HL-60 (cell line): ENCODE data around the gene PTGIR.

Experiments
- DNase-seq, 2 experiments: peaks; one replicate each; pipeline ENCODE4 v3.0.0-alpha.2; 2010 to 2020; ENCODE audit warnings: low read depth in 1 of 2, low spot score in 1 of 2
- H3K27ac ChIP-seq: fragments of 250-450 bp; sonication (Bioruptor Pico); replicated peaks from 2 replicates; pipeline ENCODE4 v1.5.1; 2020; ENCODE audit warnings: mild to moderate bottlenecking, moderate library complexity
- H3K27me3 ChIP-seq: fragments of 250-450 bp; sonication (Bioruptor Pico); 2 replicates; pipeline ENCODE4 v1.5.1; 2021; ENCODE audit warnings: mild to moderate bottlenecking, moderate library complexity; ENCODE audit not compliant: insufficient read depth, poor library complexity, severe bottlenecking
- H3K4me3 ChIP-seq: replicated peaks from 2 replicates; pipeline ENCODE4 v1.5.1; 2011; ENCODE audit warnings: mild to moderate bottlenecking, control low read depth, low read length; ENCODE audit not compliant: insufficient read depth
- CTCF ChIP-seq: IDR thresholded peaks from one replicate; pipeline ENCODE4 v1.5.1; 2011; ENCODE audit warnings: low read length, control low read depth, inconsistent platforms; ENCODE audit not compliant: insufficient read depth
- GABPA ChIP-seq: IDR thresholded peaks from 2 replicates; pipeline ENCODE4 v1.6.1; 2012; ENCODE audit warnings: low read depth
- POLR2AphosphoS5 ChIP-seq: IDR thresholded peaks from 2 replicates; pipeline ENCODE4 v1.6.1; 2012; ENCODE audit warnings: low read depth
- REST ChIP-seq: IDR thresholded peaks from 2 replicates; pipeline ENCODE4 v1.6.1; 2012; ENCODE audit warnings: low read depth; ENCODE audit not compliant: insufficient replicate concordance
- SPI1 ChIP-seq: IDR thresholded peaks from 2 replicates; pipeline ENCODE4 v1.6.1; 2012; ENCODE audit warnings: low read depth, mild to moderate bottlenecking, borderline replicate concordance

PTGIR gene

GRCh38 chr19:46615966-46616365, 8.9 kb downstream of the PTGIR start:
- no peak for TF ChIP-seq CTCF
- no peak for TF ChIP-seq POLR2AphosphoS5
- no peak for TF ChIP-seq GABPA
- TF ChIP-seq SPI1: no peak
- no peak for TF ChIP-seq REST
- Histone ChIP-seq H3K27me3 (no peaks in the 10 kb centered on the region), H3K4me3 (no peak overlapping the region), H3K27ac (no peak overlapping the region)
- no peak for DNase-seq

- no peak overlapping the region for H3K4me3 ChIP-seq
- H3K27me3 ChIP-seq: no peaks in the 10 kb centered on the region
- peak in 1 of 2 experiments; percentile 71 for DNase-seq
- H3K27ac ChIP-seq: no peak overlapping the region
- TF ChIP-seq POLR2AphosphoS5 (no peak), CTCF (peak; percentile 58), GABPA (no peak)
Observed at GRCh38 chr19:46614114-46614722, 10.7 kb downstream of the PTGIR start.

GRCh38 chr19:46613525-46613924, 11.4 kb downstream of the PTGIR start:
- Histone ChIP-seq H3K4me3 (no peak overlapping the region), H3K27ac (no peak overlapping the region), H3K27me3 (no peaks in the 10 kb centered on the region)
- no peak for TF ChIP-seq GABPA
- TF ChIP-seq REST: no peak
- TF ChIP-seq CTCF: no peak
- TF ChIP-seq SPI1: no peak
- no peak for TF ChIP-seq POLR2AphosphoS5
- DNase-seq: no peak

GRCh38 chr19:46611776-46612175, 13.1 kb downstream of the PTGIR start:
- H3K27ac ChIP-seq: no peak overlapping the region

More at GRCh38 chr19:46611776-46612175, 13.1 kb downstream of the PTGIR start:
- H3K4me3 ChIP-seq: no peak overlapping the region
- DNase-seq: no peak
- TF ChIP-seq GABPA (no peak), CTCF (no peak), REST (no peak), SPI1 (no peak), POLR2AphosphoS5 (no peak)
- H3K27me3 ChIP-seq: no peaks in the 10 kb centered on the region
